ENCODE results near the gene ISCU. TPM values are rescaled to one million over a fixed set of nuclear protein-coding genes. Genes with fewer than 3 reads are reported as not detected.

ISCU gene
- total RNA-seq, 2 donors from 2014 or later: 63.1 to 66.0 TPM

- no peak for DNase-seq
- H3K9me3 Mint-ChIP-seq: peaks cover 9% of the 10 kb centered on the region
- H3K36me3 ChIP-seq (ENCODE audit: control insufficient read depth, insufficient read depth, low read length): no peaks in the 10 kb centered on the region
- H3K4me3 Mint-ChIP-seq: no peak overlapping the region
- no peaks in the 10 kb centered on the region for H3K4me1 Mint-ChIP-seq
- no peak overlapping the region for H3K27ac Mint-ChIP-seq
- no peak overlapping the region for H3K4me3 ChIP-seq (ENCODE audit: low read length)
- no peaks in the 10 kb centered on the region for H3K4me1 ChIP-seq (ENCODE audit: control insufficient read depth, insufficient read depth, low read length)
- TF ChIP-seq CTCF (conservative IDR thresholded peaks at IDR 0.05): no peak
- no peak overlapping the region for H3K27ac ChIP-seq (ENCODE audit: low read depth, low read length)
- H3K27me3 Mint-ChIP-seq (ENCODE audit: insufficient read depth): peaks cover 2% of the 10 kb centered on the region
- H3K27me3 ChIP-seq (ENCODE audit: control insufficient read depth, insufficient read depth, low read length, poor library complexity, severe bottlenecking): no peaks in the 10 kb centered on the region
- no peak overlapping the region for H3K9ac ChIP-seq (ENCODE audit: extremely low read depth, low read length, poor library complexity, severe bottlenecking)
- no peaks in the 10 kb centered on the region for H3K9me3 ChIP-seq (ENCODE audit: control insufficient read depth, low read length)
- H3K36me3 Mint-ChIP-seq (ENCODE audit: low read depth): no peaks in the 10 kb centered on the region
- 88 to 92% methylated on average over 6 of the region's 6 CpGs for WGBS, 2 experiments (ENCODE audit: insufficient coverage in 1 of 2, insufficient read length in 1 of 2)
Measured at GRCh38 chr12:108614639-108615038, 52.2 kb downstream of the ISCU start.

- Histone ChIP-seq H3K27me3 (ENCODE audit: control insufficient read depth, insufficient read depth, low read length, poor library complexity, severe bottlenecking) (no peaks in the 10 kb centered on the region), H3K4me3 (ENCODE audit: low read length) (no peak overlapping the region), H3K27ac (ENCODE audit: low read depth, low read length) (no peak overlapping the region), H3K9ac (ENCODE audit: extremely low read depth, low read length, poor library complexity, severe bottlenecking) (no peak overlapping the region), H3K4me1 (ENCODE audit: control insufficient read depth, insufficient read depth, low read length) (no peaks in the 10 kb centered on the region), H3K36me3 (ENCODE audit: control insufficient read depth, insufficient read depth, low read length) (no peaks in the 10 kb centered on the region), H3K9me3 (ENCODE audit: control insufficient read depth, low read length) (no peaks in the 10 kb centered on the region)
- Mint-ChIP-seq H3K4me1 (no peaks in the 10 kb centered on the region), H3K4me3 (no peak overlapping the region), H3K36me3 (ENCODE audit: low read depth) (no peaks in the 10 kb centered on the region), H3K27ac (no peak overlapping the region), H3K9me3 (peaks cover 9% of the 10 kb centered on the region), H3K27me3 (ENCODE audit: insufficient read depth) (peaks cover 2% of the 10 kb centered on the region)
- WGBS, 2 experiments (ENCODE audit: insufficient coverage in 1 of 2, insufficient read length in 1 of 2): 92% methylated on average over 1 of the region's 1 CpG; no CpG with 5 or more reads in 1 of the 2 experiments
- TF ChIP-seq CTCF (conservative IDR thresholded peaks at IDR 0.05): no peak
- DNase-seq: no peak
Measured at GRCh38 chr12:108615918-108616317, 53.5 kb downstream of the ISCU start.

GRCh38 chr12:108616359-108616758, 54.0 kb downstream of the ISCU start:
- no peak overlapping the region for H3K27ac Mint-ChIP-seq
- H3K9me3 Mint-ChIP-seq: peaks cover 9% of the 10 kb centered on the region
- H3K4me3 Mint-ChIP-seq: no peak overlapping the region
- Histone ChIP-seq H3K9me3 (ENCODE audit: control insufficient read depth, low read length) (no peaks in the 10 kb centered on the region), H3K4me1 (ENCODE audit: control insufficient read depth, insufficient read depth, low read length) (no peaks in the 10 kb centered on the region), H3K4me3 (ENCODE audit: low read length) (no peak overlapping the region), H3K27me3 (ENCODE audit: control insufficient read depth, insufficient read depth, low read length, poor library complexity, severe bottlenecking) (no peaks in the 10 kb centered on the region), H3K27ac (ENCODE audit: low read depth, low read length) (no peak overlapping the region), H3K9ac (ENCODE audit: extremely low read depth, low read length, poor library complexity, severe bottlenecking) (no peak overlapping the region), H3K36me3 (ENCODE audit: control insufficient read depth, insufficient read depth, low read length) (no peaks in the 10 kb centered on the region)
- DNase-seq: no peak
- WGBS, 2 experiments (ENCODE audit: insufficient coverage in 1 of 2, insufficient read length in 1 of 2): 87 to 94% methylated on average over 2 of the region's 2 CpGs
- TF ChIP-seq CTCF (conservative IDR thresholded peaks at IDR 0.05): no peak
- peaks cover 2% of the 10 kb centered on the region for H3K27me3 Mint-ChIP-seq (ENCODE audit: insufficient read depth)
- no peaks in the 10 kb centered on the region for H3K4me1 Mint-ChIP-seq
- H3K36me3 Mint-ChIP-seq (ENCODE audit: low read depth): no peaks in the 10 kb centered on the region

All from endodermal cell (in vitro differentiated cells).